H1 (cell line): Measurements from ENCODE around the gene RPLP2.

Experiments
- ATF3 ChIP-seq: IDR thresholded peaks from 2 replicates; pipeline ENCODE4 v1.6.1; 2011; ENCODE audit warnings: low read depth, mild to moderate bottlenecking, low read length; ENCODE audit not compliant: insufficient read depth
- CTCF ChIP-seq, 3 experiments: IDR thresholded peaks; 1 replicate in 2 of 3; 2 replicates in 1 of 3; pipeline versions ENCODE4 v1.5.1 to v1.6.1; 2011; ENCODE audit warnings: low read length in 3 of 3, mild to moderate bottlenecking in 3 of 3, inconsistent platforms in 2 of 3, low read depth in 1 of 3, moderate library complexity in 1 of 3; ENCODE audit not compliant: insufficient read depth in 1 of 3; ENCODE audit errors: control extremely low read depth in 1 of 3
- EZH2 ChIP-seq: fragments of 200-600 bp; sonication (generic); IDR thresholded peaks from 2 replicates; pipeline ENCODE4 v1.7.1; 2012; ENCODE audit warnings: low read depth, mild to moderate bottlenecking, moderate library complexity, low read length, inconsistent platforms; ENCODE audit not compliant: severe bottlenecking
- JUND ChIP-seq: IDR thresholded peaks from 2 replicates; pipeline ENCODE4 v1.6.1; 2011; ENCODE audit warnings: mild to moderate bottlenecking, improper control_type of control experiment, low read length
- NANOG ChIP-seq: IDR thresholded peaks from 2 replicates; pipeline ENCODE4 v1.6.1; 2011; ENCODE audit warnings: low read length, low read depth, mild to moderate bottlenecking, inconsistent platforms; ENCODE audit not compliant: insufficient read depth, poor library complexity, severe bottlenecking
- RAD21 ChIP-seq, 2 experiments: IDR thresholded peaks in 1 of 2; conservative IDR thresholded peaks in 1 of 2; 2 replicates each; pipeline ENCODE4 v1.6.1; 2011; ENCODE audit warnings: low read depth in 2 of 2, low read length in 2 of 2, improper control_type of control experiment in 1 of 2, inconsistent platforms in 1 of 2, mild to moderate bottlenecking in 1 of 2, moderate library complexity in 1 of 2
- SIN3A ChIP-seq, 2 experiments: IDR thresholded peaks in 1 of 2; conservative IDR thresholded peaks in 1 of 2; 2 replicates each; pipeline ENCODE4 v1.6.1; 2011 to 2012; ENCODE audit warnings: low read length in 2 of 2, improper control_type of control experiment in 1 of 2, low read depth in 1 of 2, mild to moderate bottlenecking in 1 of 2
- SP1 ChIP-seq: IDR thresholded peaks from 2 replicates; pipeline ENCODE4 v1.6.1; 2011; ENCODE audit warnings: low read depth, low read length

DNA sequence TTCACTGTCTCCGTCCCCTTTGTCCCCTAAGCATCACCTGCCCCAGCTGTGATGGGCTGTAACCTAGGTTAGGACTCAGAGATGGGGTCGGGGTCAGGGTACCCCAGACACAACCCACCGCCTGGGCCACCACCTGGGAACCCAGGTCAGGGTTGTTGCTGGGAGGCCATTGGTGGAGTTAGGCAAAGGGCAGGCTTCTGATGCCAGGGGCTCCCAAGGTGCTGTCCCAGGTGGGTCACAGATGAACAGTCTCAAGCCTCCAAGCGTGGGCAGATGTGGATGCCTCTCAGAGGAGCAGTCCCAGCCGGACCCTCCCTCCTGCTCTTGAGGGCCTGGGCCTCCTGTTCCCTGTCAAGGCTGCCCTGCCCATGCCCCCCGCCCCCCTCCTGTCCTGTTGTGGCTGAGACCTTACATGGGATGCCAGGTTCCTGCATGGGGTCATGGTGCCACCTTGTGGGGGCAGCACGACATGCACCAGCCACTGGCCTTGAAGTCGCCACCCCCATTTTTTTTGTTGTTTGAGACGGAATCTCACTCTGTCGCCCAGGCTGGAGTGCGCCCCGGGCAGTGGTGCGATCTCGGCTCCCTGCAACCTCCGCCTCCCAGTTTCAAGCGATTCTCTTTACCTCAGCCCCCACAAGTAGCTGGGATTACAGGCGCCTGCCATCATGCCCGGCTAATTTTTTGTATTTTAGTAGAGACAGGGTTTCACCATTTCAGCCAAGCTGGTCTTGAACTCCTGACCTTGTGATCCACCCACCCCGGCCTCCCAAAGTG lies 44.6 kb upstream of the RPLP2 start:
- TF ChIP-seq ATF3, result no peak
- no peak for TF ChIP-seq EZH2
- no peak for TF ChIP-seq JUND
- TF ChIP-seq SP1, result no peak
- peak; percentile 86 to 87 for TF ChIP-seq RAD21 (IDR thresholded peaks at IDR 0.05 in 1 of 2, conservative IDR thresholded peaks at IDR 0.05 in 1 of 2; ENCODE audit: low read depth in 2 of 2, low read length in 2 of 2)
- 0 out of 4 replicates have a peak, but pooled peaks have one; percentile 23 to 43 for TF ChIP-seq SIN3A (conservative IDR thresholded peaks at IDR 0.05 in 1 of 2, IDR thresholded peaks at IDR 0.05 in 1 of 2; ENCODE audit: low read depth in 1 of 2, low read length in 2 of 2)
- no peak for TF ChIP-seq NANOG
- peak; percentile 66 to 94 (median 82) for TF ChIP-seq CTCF (IDR thresholded peaks at IDR 0.05; ENCODE audit: control extremely low read depth in 1 of 3, insufficient read depth in 1 of 3, low read depth in 1 of 3, low read length in 3 of 3)
